ENCODE data around the gene OR11L1. TPM values are rescaled to one million over a fixed set of nuclear protein-coding genes. Genes with fewer than 3 reads are reported as not detected.

OR11L1 gene
- polyA plus RNA-seq, 3 donors = not detected

DNA sequence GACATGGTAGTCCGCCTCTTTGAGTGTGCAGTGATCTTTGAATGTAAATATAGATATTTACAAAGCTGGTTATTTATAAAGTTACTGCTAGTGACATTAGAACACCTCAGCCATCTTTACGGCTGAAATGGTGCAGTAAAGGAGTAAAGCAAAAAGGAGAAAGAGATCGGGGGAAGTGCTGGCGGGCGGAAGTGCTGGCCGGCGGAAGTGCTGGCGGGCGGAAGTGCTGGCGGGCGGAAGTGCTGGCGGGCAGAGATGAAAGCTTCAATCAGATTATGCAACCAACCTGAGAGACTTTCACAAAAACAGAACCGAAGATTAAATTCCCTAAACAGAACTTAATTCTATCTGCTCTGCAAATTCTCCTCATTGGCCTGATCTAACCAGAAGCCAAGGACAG lies 16.3 kb downstream of the OR11L1 start:
- no peak overlapping the region for H3K27ac ChIP-seq (ENCODE audit: low read depth, low read length)

DNA sequence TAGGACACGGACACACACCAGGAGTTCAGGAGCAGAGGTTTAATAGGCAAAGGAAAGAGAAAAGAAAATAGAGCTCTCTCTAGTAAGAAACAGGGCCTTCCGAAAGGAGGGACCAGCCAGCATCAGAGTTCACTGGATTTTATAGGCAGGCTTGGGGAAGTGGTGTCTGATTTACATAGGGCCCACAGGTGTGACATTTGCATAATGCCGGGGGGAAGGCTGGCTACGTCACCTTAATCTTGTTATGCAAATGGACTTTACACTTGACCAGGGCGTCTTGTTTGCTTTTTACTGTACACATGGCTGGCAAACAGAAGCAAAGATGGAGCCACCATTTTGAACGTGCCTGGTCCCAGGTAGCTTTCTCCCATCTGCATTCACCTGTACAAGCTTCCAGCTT lies 17.7 kb downstream of the OR11L1 start, which contains the start of gene OR14A16:
Gene OR14A16, minus strand, starts transcription at position 97 of the 400 bp plus-strand sequence. CDS start 8,390 bp downstream, outside the sequence.
- 30 to 70% (median 59%) methylated on average over 6 of the region's 6 CpGs for WGBS, 3 donors

More for the DNA sequence above, 16.3 kb downstream of the OR11L1 start:
- WGBS, 3 donors = 81 to 92% (median 88%) methylated on average over 12 to 13 of the region's 13 CpGs

DNA sequence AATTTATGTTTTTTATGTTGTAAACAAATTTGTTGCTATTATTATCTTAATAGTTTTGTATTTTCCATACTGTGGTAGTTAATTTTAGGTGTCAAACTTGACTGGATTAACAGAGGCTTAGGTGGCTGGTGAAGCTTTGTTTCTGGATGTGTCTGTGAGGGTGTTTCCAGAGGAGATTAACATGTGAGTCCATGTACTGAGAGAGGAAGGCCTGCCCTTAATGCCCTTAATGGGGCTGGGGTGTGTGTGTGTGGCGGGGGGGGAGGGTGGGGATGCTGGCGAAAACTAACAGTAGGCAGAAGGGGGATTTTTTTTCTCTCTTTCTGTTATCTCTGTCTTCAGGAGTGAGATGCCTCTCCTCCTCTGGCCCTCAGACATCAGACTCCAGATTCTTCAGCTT lies 19.6 kb downstream of the OR11L1 start:
- 22 to 94% (median 59%) methylated on average over 2 of the region's 2 CpGs for WGBS, 3 donors
- H3K27ac ChIP-seq (ENCODE audit: low read depth, low read length) = no peak overlapping the region

More for the DNA sequence above, 17.7 kb downstream of the OR11L1 start, which contains the start of gene OR14A16:
- no peak within 1 kb of the TSS for H3K27ac ChIP-seq (ENCODE audit: low read depth, low read length)

DNA sequence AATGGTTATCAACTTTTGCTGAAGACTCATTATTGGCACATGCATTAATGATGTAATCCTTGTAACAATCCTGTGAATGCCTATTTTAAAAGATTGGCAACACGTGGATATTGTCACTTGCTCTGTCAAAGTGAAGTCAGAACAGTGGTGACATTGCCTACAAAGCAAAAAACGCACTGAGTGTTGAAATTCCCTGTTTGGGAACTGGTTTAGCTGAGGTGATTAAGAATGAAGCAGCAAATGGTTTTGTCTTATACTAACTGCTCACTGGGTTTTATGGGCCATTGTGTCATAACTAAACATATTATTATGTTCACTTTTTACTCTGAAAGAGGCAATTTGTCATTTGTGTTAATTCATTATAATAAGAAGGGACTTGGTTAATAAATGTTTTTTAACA lies 29.1 kb downstream of the OR11L1 start:
- H3K27ac ChIP-seq (ENCODE audit: low read depth, low read length) = no peak overlapping the region
- WGBS, 3 donors = 37 to 65% (median 56%) methylated on average over 2 of the region's 2 CpGs

DNA sequence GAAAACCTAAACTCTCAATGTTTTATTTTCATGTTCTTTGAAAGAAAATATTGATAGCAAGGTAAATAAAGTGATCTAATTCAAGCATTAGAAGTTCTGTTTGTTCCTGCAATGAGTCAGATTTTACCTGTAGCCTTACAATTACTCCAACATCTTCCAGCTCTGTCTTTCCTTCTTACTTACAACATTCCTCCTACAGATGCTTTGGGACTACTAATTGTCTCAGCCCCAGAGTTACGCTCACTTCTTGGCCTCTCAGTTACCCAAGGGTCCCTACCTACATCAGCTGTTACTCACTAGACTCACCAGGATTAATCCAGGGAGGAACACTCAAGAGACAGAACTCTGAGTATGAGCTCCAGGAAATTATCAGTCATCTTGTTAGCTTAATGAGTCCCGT lies 44.2 kb downstream of the OR11L1 start:
- H3K27ac ChIP-seq (ENCODE audit: low read depth, low read length) = no peak overlapping the region
- WGBS, 3 donors = 1 to 34% (median 31%) methylated on average over 2 of the region's 2 CpGs

Other genes with a start within 250 kb of the OR11L1 start
- gene OR2G3, start 236.3 kb downstream of the OR11L1 start, polyA plus RNA-seq = not detected
- not detected for gene OR13G1, start 162.2 kb downstream of the OR11L1 start, polyA plus RNA-seq
- not detected for gene OR6F1, start 125.2 kb downstream of the OR11L1 start, polyA plus RNA-seq
- gene OR14K1, start 103.3 kb downstream of the OR11L1 start, polyA plus RNA-seq = not detected
- not detected for gene OR14A2, start 93.8 kb downstream of the OR11L1 start, polyA plus RNA-seq
- not detected for gene OR1C1, start 81.3 kb downstream of the OR11L1 start, polyA plus RNA-seq
- not detected for gene OR14A16, start 17.8 kb downstream of the OR11L1 start, polyA plus RNA-seq
- gene TRIM58, start 15.3 kb upstream of the OR11L1 start, polyA plus RNA-seq = under 1 TPM; 0.10 to 0.34 (median 0.11) TPM
- under 1 TPM in 1 of 3 donors, not detected in 2; 0.15 TPM for gene OR2W3, start 53.7 kb upstream of the OR11L1 start, polyA plus RNA-seq
- not detected for gene OR2T8, start 78.4 kb upstream of the OR11L1 start, polyA plus RNA-seq
- not detected for gene OR2AJ1, start 83.0 kb upstream of the OR11L1 start, polyA plus RNA-seq
- gene OR2L8, start 107.0 kb upstream of the OR11L1 start, polyA plus RNA-seq = not detected
- not detected for gene OR2AK2, start 123.3 kb upstream of the OR11L1 start, polyA plus RNA-seq
- not detected for gene OR2L5, start 171.8 kb upstream of the OR11L1 start, polyA plus RNA-seq
- not detected for gene OR2L2, start 188.2 kb upstream of the OR11L1 start, polyA plus RNA-seq
- gene OR2L3, start 204.9 kb upstream of the OR11L1 start, polyA plus RNA-seq = not detected